Esophagus squamous epithelium (tissue), 5 donors: Measurements from ENCODE around the gene APOO. TPM values are rescaled to one million over a fixed set of nuclear protein-coding genes. Genes with fewer than 3 reads are reported as not detected.

ENCODE experiments used
- DNase-seq: peaks from one replicate; lab custom pipeline; 2025; lab: John Stamatoyannopoulos, UW
- H3K27ac ChIP-seq, 4 donors: fragments of 200-600 bp; sonication (generic); one replicate each; pipeline ENCODE4 v1.5.1; 2016 to 2019; ENCODE audit warnings: mild to moderate bottlenecking in 1 of 4
- H3K27me3 ChIP-seq, 4 donors: fragments of 200-600 bp; sonication (generic); 1 replicate in 3 of 4; 2 replicates in 1 of 4; pipeline versions ENCODE4 v1.5.1 to v1.6.0; 2017 to 2021; ENCODE audit warnings: antibody characterized with exemption in 1 of 4
- H3K36me3 ChIP-seq, 3 donors: fragments of 200-600 bp; sonication (generic); one replicate each; pipeline ENCODE4 v1.5.1; 2016 to 2019
- H3K4me1 ChIP-seq, 3 donors: fragments of 200-600 bp; sonication (generic); one replicate each; pipeline ENCODE4 v1.5.1; 2017 to 2019
- H3K4me3 ChIP-seq, 4 donors: fragments of 200-600 bp; sonication (generic); 1 replicate in 3 of 4; 2 replicates in 1 of 4; pipeline ENCODE4 v1.5.1; 2016 to 2019; ENCODE audit warnings: mild to moderate bottlenecking in 2 of 4, moderate library complexity in 1 of 4
- H3K9me3 ChIP-seq, 3 donors: fragments of 200-600 bp; sonication (generic); one replicate each; pipeline ENCODE4 v1.5.1; 2016 to 2019
- POLR2A ChIP-seq, 4 donors: fragments of 450-650 bp; IDR thresholded peaks; one replicate each; pipeline ENCODE4 v1.6.1; 2017; ENCODE audit warnings: antibody characterized with exemption in 4 of 4, mild to moderate bottlenecking in 4 of 4, moderate library complexity in 3 of 4
- WGBS, 2 donors: methylation state at CpG; one replicate each; pipeline ENCODE4 v1.1.5; 2018; 5-methylcytosine and 5-hydroxymethylcytosine counted together
- intact Hi-C: fragments of 100-400 bp; cut with DNase I; formaldehyde crosslinking; loops from one replicate; pipeline ENCODE4 v1.15.0; 2022
- total RNA-seq, 4 donors: library from RNA; depleted of rRNA; stranded (reverse); fragments of >200 nt; gene quantifications; one replicate each; pipeline ENCODE4 v1.1.0, GENCODE V29; 2016
- TF ChIP-seq, protein P1 (sequence below), 6 experiments: fragments of 450-650 bp in 4 of 6; fragments of 200-600 bp in 2 of 6; sonication (generic) in 2 of 6; IDR thresholded peaks; one replicate each; pipeline ENCODE4 v1.5.1; 2016 to 2019; ENCODE audit warnings: antibody characterized with exemption in 6 of 6, mild to moderate bottlenecking in 4 of 6, moderate library complexity in 4 of 6
- donor health status: DM: yes; HTN: yes; CAD: no.

Gene APOO
- total RNA-seq, 4 donors from 2014 or later = 10.5 to 25.1 (median 13.7) TPM

DNA sequence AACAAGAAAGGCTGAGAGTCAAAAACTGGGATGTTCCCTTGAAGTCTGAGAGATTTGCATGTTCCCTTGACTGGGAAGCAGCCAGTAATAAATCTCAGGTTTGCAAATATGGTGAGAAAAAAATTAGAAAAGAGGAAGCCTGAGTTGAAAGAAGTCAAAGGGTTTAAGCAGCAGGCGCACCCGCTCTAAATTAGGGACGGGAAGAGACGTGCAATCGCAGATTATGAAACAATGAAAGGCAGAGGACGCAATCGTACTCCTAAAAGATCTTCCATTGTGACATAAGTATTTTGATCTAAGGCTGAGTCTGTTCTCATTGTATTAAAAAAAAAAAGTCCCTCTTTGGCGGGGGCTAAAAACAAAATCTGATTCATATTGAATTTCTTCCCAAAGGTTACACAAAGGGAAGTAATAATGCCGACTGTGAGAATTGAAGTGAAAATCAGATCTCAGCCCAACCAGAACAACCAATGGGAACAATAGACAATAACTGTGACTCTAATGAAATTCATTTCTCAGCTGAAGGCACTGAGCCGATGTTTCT lies 96.6 kb downstream of the APOO start:
- peak overlapping the region in 1 of 4 donors; percentile 4 for H3K4me3 ChIP-seq
- WGBS, 2 donors = 7 to 55% methylated on average over 10 of the region's 10 CpGs
- H3K36me3 ChIP-seq = no peaks in the 10 kb centered on the region
- peaks cover 0 to 19% (median 0%) of the 10 kb centered on the region in 3 donors for H3K4me1 ChIP-seq
- no peak for DNase-seq
- peak overlapping the region; percentile 24 to 74 (median 49) for H3K27ac ChIP-seq
- TF ChIP-seq POLR2A (IDR thresholded peaks at IDR 0.05) = no peak
- TF ChIP-seq, protein P1, sequence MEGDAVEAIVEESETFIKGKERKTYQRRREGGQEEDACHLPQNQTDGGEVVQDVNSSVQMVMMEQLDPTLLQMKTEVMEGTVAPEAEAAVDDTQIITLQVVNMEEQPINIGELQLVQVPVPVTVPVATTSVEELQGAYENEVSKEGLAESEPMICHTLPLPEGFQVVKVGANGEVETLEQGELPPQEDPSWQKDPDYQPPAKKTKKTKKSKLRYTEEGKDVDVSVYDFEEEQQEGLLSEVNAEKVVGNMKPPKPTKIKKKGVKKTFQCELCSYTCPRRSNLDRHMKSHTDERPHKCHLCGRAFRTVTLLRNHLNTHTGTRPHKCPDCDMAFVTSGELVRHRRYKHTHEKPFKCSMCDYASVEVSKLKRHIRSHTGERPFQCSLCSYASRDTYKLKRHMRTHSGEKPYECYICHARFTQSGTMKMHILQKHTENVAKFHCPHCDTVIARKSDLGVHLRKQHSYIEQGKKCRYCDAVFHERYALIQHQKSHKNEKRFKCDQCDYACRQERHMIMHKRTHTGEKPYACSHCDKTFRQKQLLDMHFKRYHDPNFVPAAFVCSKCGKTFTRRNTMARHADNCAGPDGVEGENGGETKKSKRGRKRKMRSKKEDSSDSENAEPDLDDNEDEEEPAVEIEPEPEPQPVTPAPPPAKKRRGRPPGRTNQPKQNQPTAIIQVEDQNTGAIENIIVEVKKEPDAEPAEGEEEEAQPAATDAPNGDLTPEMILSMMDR (IDR thresholded peaks at IDR 0.05) = no peak
- H3K27me3 ChIP-seq = no peaks in the 10 kb centered on the region
- H3K9me3 ChIP-seq = peaks cover 0 to 7% (median 0%) of the 10 kb centered on the region in 3 donors
- intact Hi-C loops = no loop called here

DNA sequence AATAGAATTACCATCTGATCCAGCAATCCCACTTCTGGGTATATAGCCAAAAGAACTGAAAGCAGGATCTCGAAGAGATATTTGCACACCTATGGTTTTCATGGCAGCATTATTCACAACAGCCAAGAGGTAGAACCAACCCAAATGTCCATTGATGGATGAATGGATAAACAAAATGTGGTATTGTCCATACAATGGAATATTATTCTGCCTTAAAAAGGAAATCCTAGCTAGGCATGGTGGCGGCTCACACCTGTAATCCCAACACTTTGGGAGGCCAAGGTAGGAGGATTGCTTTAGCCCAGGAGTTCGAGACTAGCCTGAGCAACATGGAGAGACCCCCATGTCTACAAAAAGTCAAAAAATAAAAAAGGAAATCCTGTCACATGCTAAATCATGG lies 97.5 kb downstream of the APOO start:
- peaks cover 0 to 7% (median 0%) of the 10 kb centered on the region in 3 donors for H3K9me3 ChIP-seq
- intact Hi-C loops = no loop called here
- H3K4me1 ChIP-seq = peaks cover 0 to 25% (median 0%) of the 10 kb centered on the region in 3 donors
- no peak overlapping the region for H3K4me3 ChIP-seq
- no peak for TF ChIP-seq POLR2A (IDR thresholded peaks at IDR 0.05)
- TF ChIP-seq, protein P1 (IDR thresholded peaks at IDR 0.05) = no peak
- no peaks in the 10 kb centered on the region for H3K36me3 ChIP-seq
- DNase-seq = no peak
- WGBS, 2 donors = 72 to 86% methylated on average over 2 to 3 of the region's 3 CpGs
- peak overlapping the region in 1 of 4 donors; percentile 2 for H3K27ac ChIP-seq
- H3K27me3 ChIP-seq = no peaks in the 10 kb centered on the region

DNA sequence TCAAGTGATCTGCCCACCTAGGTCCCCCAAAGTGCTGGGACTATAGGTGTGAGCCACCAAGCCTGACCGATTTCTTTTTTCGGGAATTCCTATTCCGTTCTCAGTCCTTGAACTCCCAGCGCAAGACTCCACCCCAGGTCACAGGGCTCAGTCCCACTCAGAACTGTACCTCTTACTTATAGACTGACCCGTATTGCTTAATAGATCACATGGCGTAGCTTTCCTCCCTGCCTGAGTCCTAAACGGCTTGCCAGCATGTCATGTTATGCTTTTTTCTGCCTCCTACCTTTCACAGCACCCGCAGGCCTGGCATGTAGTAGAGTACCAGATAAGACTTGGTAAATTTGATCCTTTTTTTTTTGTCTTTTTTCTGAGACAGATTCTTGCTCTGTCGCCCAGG lies 102.3 kb downstream of the APOO start:
- Histone ChIP-seq H3K36me3 (no peaks in the 10 kb centered on the region), H3K27me3 (no peaks in the 10 kb centered on the region), H3K4me1 (peaks cover 0 to 50% (median 3%) of the 10 kb centered on the region in 3 donors), H3K4me3 (no peak overlapping the region), H3K27ac (peak overlapping the region in 3 of 4 donors; percentile 69 to 80 (median 72)), H3K9me3 (no peaks in the 10 kb centered on the region)
- 79 to 86% methylated on average over 8 to 9 of the region's 9 CpGs for WGBS, 2 donors
- no peak for TF ChIP-seq POLR2A (IDR thresholded peaks at IDR 0.05)
- TF ChIP-seq, protein P1 (IDR thresholded peaks at IDR 0.05) = no peak
- no peak for DNase-seq
- intact Hi-C loops = no loop called here

DNA sequence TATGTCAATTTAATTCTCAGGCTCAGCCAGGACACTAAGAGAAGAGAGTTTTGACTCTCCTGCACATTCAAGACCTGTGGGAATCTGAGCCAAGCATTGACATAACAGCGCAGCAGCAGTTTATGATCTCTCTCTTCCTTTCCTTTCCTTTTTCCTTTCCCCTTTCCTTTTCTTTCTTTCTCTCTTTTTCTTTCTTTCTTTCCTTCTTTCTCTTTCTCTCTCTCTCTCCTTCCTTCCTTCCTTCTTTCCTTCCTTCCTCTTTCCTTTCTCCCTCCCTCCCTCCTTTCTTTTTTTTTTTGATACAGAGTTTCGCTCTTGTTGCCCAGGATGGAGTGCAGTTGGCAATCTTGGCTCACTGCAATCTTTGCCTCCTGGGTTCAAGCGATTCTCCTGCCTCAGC lies 103.2 kb downstream of the APOO start:
- WGBS, 2 donors = 51 to 67% methylated on average over 2 to 3 of the region's 3 CpGs
- no peaks in the 10 kb centered on the region for H3K27me3 ChIP-seq
- peak overlapping the region; percentile 69 to 80 (median 72) for H3K27ac ChIP-seq
- DNase-seq = no peak
- H3K9me3 ChIP-seq = no peaks in the 10 kb centered on the region
- intact Hi-C loops = no loop called here
- no peaks in the 10 kb centered on the region for H3K36me3 ChIP-seq
- TF ChIP-seq, protein P1 (IDR thresholded peaks at IDR 0.05) = no peak
- TF ChIP-seq POLR2A (IDR thresholded peaks at IDR 0.05) = no peak
- peaks cover 0 to 50% (median 3%) of the 10 kb centered on the region in 3 donors for H3K4me1 ChIP-seq
- H3K4me3 ChIP-seq = no peak overlapping the region

DNA sequence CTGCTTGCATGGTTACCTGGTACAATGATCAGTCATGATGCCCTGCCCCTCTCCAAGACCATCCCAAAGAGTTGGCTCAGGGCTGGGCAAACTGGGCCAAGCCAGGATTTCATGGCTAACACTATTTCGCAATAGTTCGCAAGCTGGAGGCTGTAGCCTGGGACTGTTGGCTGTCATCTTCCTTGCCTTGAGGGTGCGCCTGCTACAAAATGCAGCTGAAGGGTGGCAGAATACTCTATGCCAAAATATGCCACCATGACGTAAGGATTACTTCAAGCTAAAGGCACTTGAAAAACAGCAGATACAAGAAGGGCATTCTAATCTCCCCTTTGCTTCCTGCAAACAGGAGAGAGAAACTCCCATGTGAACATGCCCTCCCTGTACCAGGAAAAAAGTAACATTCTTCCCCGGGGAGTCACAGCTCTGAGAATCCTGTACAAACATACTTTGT lies 103.8 kb downstream of the APOO start:
- TF ChIP-seq, protein P1 (IDR thresholded peaks at IDR 0.05) = no peak
- TF ChIP-seq POLR2A (IDR thresholded peaks at IDR 0.05) = no peak
- WGBS, 2 donors = 46 to 52% methylated on average over 1 to 4 of the region's 5 CpGs
- H3K9me3 ChIP-seq = no peaks in the 10 kb centered on the region
- H3K27me3 ChIP-seq = no peaks in the 10 kb centered on the region
- H3K4me1 ChIP-seq = peaks cover 0 to 54% (median 3%) of the 10 kb centered on the region in 3 donors
- H3K4me3 ChIP-seq = no peak overlapping the region
- no peak for DNase-seq
- H3K27ac ChIP-seq = peak overlapping the region; percentile 67 to 80 (median 70)
- H3K36me3 ChIP-seq = no peaks in the 10 kb centered on the region
- intact Hi-C loops = no loop called here
